GM12891 (cell line): ENCODE measurements around the gene BABAM2.

Experiments used
- PAX5 ChIP-seq: IDR thresholded peaks from 2 replicates; pipeline ENCODE4 v1.6.1; 2011; ENCODE audit warnings: low read length, moderate library complexity, mild to moderate bottlenecking; ENCODE audit not compliant: insufficient read depth, severe bottlenecking
- POLR2A ChIP-seq: IDR thresholded peaks from 2 replicates; pipeline ENCODE4 v1.6.1; 2011; ENCODE audit warnings: low read depth, low read length, control low read depth
- POLR2AphosphoS5 ChIP-seq: IDR thresholded peaks from 2 replicates; pipeline ENCODE4 v1.6.1; 2011; ENCODE audit warnings: low read depth, low read length, control low read depth
- POU2F2 ChIP-seq: IDR thresholded peaks from 2 replicates; pipeline ENCODE4 v1.6.1; 2011; ENCODE audit warnings: low read depth, mild to moderate bottlenecking, control low read depth, low read length, moderate library complexity
- SPI1 ChIP-seq: IDR thresholded peaks from 2 replicates; pipeline ENCODE4 v1.6.1; 2011; ENCODE audit warnings: low read depth, low read length, control low read depth
- TAF1 ChIP-seq: IDR thresholded peaks from 2 replicates; pipeline ENCODE4 v1.6.1; 2011; ENCODE audit warnings: low read depth, low read length, control low read depth

DNA sequence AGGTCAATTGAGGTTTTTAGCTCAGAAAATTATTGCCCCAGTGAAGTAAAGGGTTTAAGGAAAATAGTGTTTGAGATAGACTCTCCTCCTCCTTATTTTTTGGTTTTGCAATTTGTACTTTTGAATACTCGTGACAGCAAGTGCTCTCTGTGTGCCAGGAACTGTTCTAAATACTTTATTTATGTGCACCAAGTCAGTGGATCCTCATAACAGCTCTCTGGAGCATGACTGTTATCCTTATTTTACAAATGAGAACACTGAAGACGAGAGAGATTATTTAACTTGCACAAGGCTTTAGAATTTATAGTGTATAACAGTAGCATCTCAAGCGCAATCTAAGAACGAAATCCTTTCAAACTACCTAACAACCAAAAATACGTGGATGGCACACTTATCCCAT, 24.7 kb downstream of the BABAM2 start:
- TF ChIP-seq TAF1 (no peak), POLR2A (no peak), POLR2AphosphoS5 (no peak), PAX5 (no peak), POU2F2 (no peak), SPI1 (no peak)
